B cell (primary cell): ENCODE measurements around the gene PRRC2A. TPM values are rescaled to one million over a fixed set of nuclear protein-coding genes. Genes with fewer than 3 reads are reported as not detected.

Experiments used
- ATAC-seq: fragments of 200-7000 bp; cut with Tn5 transposase; one replicate; pipeline ENCODE4 v1.10.0; 2021; ENCODE audit warnings: low read depth, mild to moderate bottlenecking, moderate number of reproducible peaks, moderate library complexity
- CTCF ChIA-PET: fragments of 350-600 bp; sonication (Branson Sonifier 250); formaldehyde crosslinking; loops from one replicate; lab custom pipeline; 2021; ENCODE audit warnings: antibody characterized with exemption, inconsistent platforms; lab: Charles Lee
- POLR2A ChIA-PET: fragments of 350-600 bp; sonication (Branson Sonifier 250); formaldehyde crosslinking; loops from one replicate; lab custom pipeline; 2021; ENCODE audit warnings: antibody characterized with exemption; lab: Charles Lee
- DNase-seq: peaks from one replicate; pipeline ENCODE4 v3.0.0; 2013
- H2AFZ ChIP-seq: 2 replicates; pipeline ENCODE4 v1.6.1; 2012; ENCODE audit warnings: mild to moderate bottlenecking, low read depth, low read length; ENCODE audit not compliant: insufficient read depth, poor library complexity, severe bottlenecking
- H3K27ac ChIP-seq, 2 donors: 1 replicate in 1 of 2; 2 replicates in 1 of 2; pipeline ENCODE4 v1.5.1; 2012 to 2013; ENCODE audit warnings: low read length in 2 of 2, mild to moderate bottlenecking in 2 of 2, moderate library complexity in 1 of 2
- H3K27me3 ChIP-seq, 4 experiments: fragments of 200-600 bp in 1 of 4; sonication (generic) in 1 of 4; replicated peaks in 1 of 4; 1 replicate in 2 of 4; 2 replicates in 2 of 4; pipeline versions ENCODE4 v1.6.1 to v1.7.0; 2013 to 2016; ENCODE audit warnings: low read length in 3 of 4, mild to moderate bottlenecking in 2 of 4, mixed read lengths in 1 of 4, moderate library complexity in 1 of 4; ENCODE audit not compliant: insufficient read depth in 4 of 4, control insufficient read depth in 3 of 4; ENCODE audit errors: control extremely low read depth in 1 of 4
- H3K36me3 ChIP-seq, 2 experiments: replicated peaks in 1 of 2; 1 replicate in 1 of 2; 2 replicates in 1 of 2; pipeline versions ENCODE4 v1.6.1 to v1.7.1; 2013; ENCODE audit warnings: low read length in 1 of 2; ENCODE audit not compliant: insufficient read depth in 2 of 2, control insufficient read depth in 1 of 2; ENCODE audit errors: control extremely low read depth in 1 of 2, extremely low read depth in 1 of 2
- H3K4me1 ChIP-seq, 2 donors: fragments of 200-600 bp in 1 of 2; sonication (generic) in 1 of 2; 1 replicate in 1 of 2; 2 replicates in 1 of 2; pipeline versions ENCODE4 v1.5.1 to v1.6.1; 2013 to 2017; ENCODE audit warnings: low read length in 2 of 2; ENCODE audit not compliant: control insufficient read depth in 2 of 2, insufficient read depth in 2 of 2
- H3K4me2 ChIP-seq: replicated peaks from 2 replicates; pipeline ENCODE3; 2012; ENCODE audit warnings: mild to moderate bottlenecking, low read depth, low read length; ENCODE audit not compliant: poor library complexity, severe bottlenecking
- H3K4me3 ChIP-seq, 5 experiments: fragments of 200-600 bp in 1 of 5; sonication (generic) in 1 of 5; 1 replicate in 3 of 5; 2 replicates in 2 of 5; pipeline versions ENCODE4 v1.5.1 to v1.7.0; 2011 to 2016; ENCODE audit warnings: low read length in 4 of 5, mild to moderate bottlenecking in 4 of 5, low read depth in 2 of 5, control low read depth in 1 of 5, moderate library complexity in 1 of 5; ENCODE audit not compliant: insufficient read depth in 1 of 5; ENCODE audit errors: control extremely low read depth in 1 of 5, extremely low read depth in 1 of 5
- H3K79me2 ChIP-seq: fragments of 200-600 bp; sonication (generic); one replicate; pipeline ENCODE4 v1.6.0; 2016; ENCODE audit warnings: low read length; ENCODE audit not compliant: control insufficient read depth, insufficient read depth
- H3K9ac ChIP-seq: fragments of 200-600 bp; sonication (generic); 2 replicates; pipeline ENCODE4 v1.6.1; 2017; ENCODE audit warnings: mild to moderate bottlenecking, low read length, moderate library complexity
- H3K9me3 ChIP-seq, 3 donors: one replicate each; pipeline versions ENCODE4 v1.6.1 to v1.7.1; 2013; ENCODE audit warnings: low read length in 2 of 3; ENCODE audit not compliant: control insufficient read depth in 2 of 3, insufficient read depth in 1 of 3; ENCODE audit errors: control extremely low read depth in 1 of 3
- H4K20me1 ChIP-seq: 2 replicates; pipeline ENCODE4 v1.6.0; 2012; ENCODE audit warnings: mild to moderate bottlenecking, low read length; ENCODE audit not compliant: insufficient read depth, control insufficient read depth, poor library complexity, severe bottlenecking
- H3K27ac Mint-ChIP-seq: one replicate; pipeline ENCODE4 v1.8.0; 2021; ENCODE audit warnings: mixed read lengths
- H3K27me3 Mint-ChIP-seq: one replicate; pipeline ENCODE4 v1.8.0; 2021; ENCODE audit warnings: mixed read lengths
- H3K4me1 Mint-ChIP-seq: one replicate; pipeline ENCODE4 v1.8.0; 2021; ENCODE audit warnings: mixed read lengths
- H3K4me3 Mint-ChIP-seq: one replicate; pipeline ENCODE4 v1.8.0; 2021; ENCODE audit warnings: mixed read lengths
- H3K9me3 Mint-ChIP-seq: one replicate; pipeline ENCODE4 v1.8.0; 2022; ENCODE audit warnings: mixed read lengths; ENCODE audit not compliant: insufficient read depth
- CTCF ChIP-seq: fragments of 200-600 bp; IDR thresholded peaks from one replicate; pipeline ENCODE4 v1.8.0; 2022; ENCODE audit warnings: antibody characterized with exemption, mild to moderate bottlenecking
- EZH2 ChIP-seq: IDR thresholded peaks from 2 replicates; pipeline ENCODE4 v1.6.1; 2012; ENCODE audit warnings: borderline replicate concordance, low read depth, mild to moderate bottlenecking, moderate library complexity, low read length; ENCODE audit not compliant: insufficient read depth, poor library complexity, severe bottlenecking
- WGBS: methylation state at CpG from one replicate; pipeline ENCODE4 v1.1.5; 2013; ENCODE audit warnings: missing lambda C conversion rate; ENCODE audit not compliant: insufficient coverage; 5-methylcytosine and 5-hydroxymethylcytosine counted together
- intact Hi-C: fragments of 100-400 bp; cut with micrococcal nuclease; formaldehyde crosslinking; loops from one replicate; pipeline ENCODE4 v1.10.0; 2022
- polyA plus RNA-seq: library from polyadenylated mRNA; depleted of rRNA; stranded (reverse); fragments of >200 nt; gene quantifications from 2 replicates; pipeline ENCODE4 v1.2.3, GENCODE V29; 2012
- total RNA-seq, 2 donors: library from RNA; stranded (reverse); fragments of 120-200 nt in 1 of 2; gene quantifications; 1 replicate in 1 of 2; 2 replicates in 1 of 2; pipeline versions ENCODE4 v1.2.3 to v1.2.4, GENCODE V29; 2013 to 2022

The PRRC2A gene
- total and polyA plus RNA-seq, 2 donors (not counting 1 experiment from before 2014, with no cell fraction given) = 153 to 265 TPM

- peak overlapping the region; percentile 97 for H3K27ac Mint-ChIP-seq
- Histone ChIP-seq H3K36me3 (peaks cover 0 to 2% of the 10 kb centered on the region in 2 experiments), H3K4me3 (peak overlapping the region; percentile 3 to 86 (median 40)), H2AFZ (peak overlapping the region; percentile 14), H3K9me3 (no peaks in the 10 kb centered on the region), H3K27ac (peak overlapping the region; percentile 87 to 95), H3K9ac (peak overlapping the region; percentile 59), H3K79me2 (peaks cover 71% of the 10 kb centered on the region), H3K27me3 (no peaks in the 10 kb centered on the region), H4K20me1 (peaks cover under 1% of the 10 kb centered on the region), H3K4me2 (peak overlapping the region; percentile 72), H3K4me1 (peaks cover 85 to 91% of the 10 kb centered on the region in 2 donors)
- H3K4me3 Mint-ChIP-seq = peak overlapping the region; percentile 82
- ChIA-PET POLR2A (interaction anchor here (0.5 to 42.6 kb wide), 6 partner anchors 2 to 201 kb away, joined by 3 to 1450 read pairs (median 5); partner anchors contain the start of genes ATP6V1G2, DDX39B, GPANK1 and LST1), CTCF (interaction anchor here (1.3 to 35.3 kb wide), 4 partner anchors 5 to 45 kb away, joined by 3 to 2241 read pairs (median 1108); partner anchors contain the start of genes ATP6V1G2, DDX39B, LST1 and LTA)
- no peaks in the 10 kb centered on the region for H3K27me3 Mint-ChIP-seq
- H3K4me1 Mint-ChIP-seq = peaks cover 86% of the 10 kb centered on the region
- intact Hi-C loops = no loop called here
- peak; percentile 81 for DNase-seq
- ATAC-seq = peak; percentile 55
- TF ChIP-seq EZH2 (no peak), CTCF (no peak)
- WGBS = 5% methylated on average over 7 of the region's 9 CpGs
- H3K9me3 Mint-ChIP-seq = no peaks in the 10 kb centered on the region
Measured at GRCh38 chr6:31586599-31587281, 33.8 kb upstream of the PRRC2A start.
